NK-92 (cell line): ENCODE data around the gene CDH16.
"Not testable (repeated sequence)": the region's sequence is repeated elsewhere in the genome, so short reads cannot be mapped to it uniquely, and the experiment has no call there.

ENCODE experiments used
- DNase-seq: peaks from one replicate; lab custom pipeline; 2025; ENCODE audit not compliant: unreplicated experiment; lab: John Stamatoyannopoulos, UW

CDH16 gene

GRCh38 chr16:66873685-66874055 lies 45.0 kb downstream of the CDH16 start:
- no peak for DNase-seq

GRCh38 chr16:66872943-66873684 lies 45.6 kb downstream of the CDH16 start:
- peak; percentile 19 for DNase-seq

GRCh38 chr16:66872559-66872942 lies 46.1 kb downstream of the CDH16 start:
- DNase-seq = no peak

- DNase-seq = no peak
Measured at GRCh38 chr16:66871840-66872239, 46.8 kb downstream of the CDH16 start.

- DNase-seq = not testable (repeated sequence)
Measured at GRCh38 chr16:66871363-66871762, 47.3 kb downstream of the CDH16 start.

GRCh38 chr16:66869424-66869823 lies 49.3 kb downstream of the CDH16 start:
- no peak for DNase-seq

- no peak for DNase-seq
Measured at GRCh38 chr16:66863707-66864106, 55.0 kb downstream of the CDH16 start.

- DNase-seq = no peak
Measured at GRCh38 chr16:66862023-66862520, 56.6 kb downstream of the CDH16 start.

GRCh38 chr16:66859397-66860068 lies 59.2 kb downstream of the CDH16 start:
- no peak for DNase-seq

GRCh38 chr16:66858740-66859396 lies 59.8 kb downstream of the CDH16 start:
- DNase-seq = no peak
